LHCN-M2 (cell line): Measurements from ENCODE around the gene SIK2. TPM values are rescaled to one million over a fixed set of nuclear protein-coding genes. Genes with fewer than 3 reads are reported as not detected.

Experiments used
- total RNA-seq: library from RNA; depleted of rRNA; stranded (reverse); fragments of >200 nt; gene quantifications from 2 replicates; pipeline ENCODE4 v1.2.3, GENCODE V29; 2014; rRNA removed

The SIK2 gene
- total RNA-seq, 1 experiment from 2014 or later, result 12.2 TPM

Other genes starting within 250 kb of the SIK2 start
- not detected in 2 replicates for gene POU2AF1, start 223.2 kb upstream of the SIK2 start, total RNA-seq
- 0.17 TPM in 1 of 2 replicates, not detected in the other for gene BTG4, start 90.1 kb upstream of the SIK2 start, total RNA-seq
- gene HOATZ, start 87.7 kb upstream of the SIK2 start, total RNA-seq, result not detected in 2 replicates
- gene LAYN, start 61.7 kb upstream of the SIK2 start, total RNA-seq, result 18.8 and 23.1 TPM in 2 replicates
- gene PPP2R1B, start 163.9 kb downstream of the SIK2 start, total RNA-seq, result 29.3 and 32.3 TPM in 2 replicates